ENCODE results near the gene SIAH1.

DNA sequence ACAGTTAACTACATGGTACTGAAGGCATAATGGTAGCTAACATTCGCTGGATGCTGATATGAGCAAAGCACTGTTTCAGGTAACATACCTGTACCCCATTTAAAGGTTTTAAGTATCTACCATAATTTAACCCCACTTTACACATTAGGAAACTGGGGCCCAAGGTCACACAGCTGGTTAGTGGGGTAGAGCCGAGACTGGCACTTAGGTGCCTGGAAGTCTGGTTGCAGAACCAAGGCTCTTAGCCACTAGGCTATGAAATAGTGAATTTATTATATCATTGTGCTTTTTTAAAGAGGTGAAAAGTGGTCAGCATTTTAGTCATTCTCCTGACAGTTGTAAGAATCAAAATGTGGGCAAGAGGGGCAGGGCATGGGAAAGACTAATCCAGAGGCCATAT lies 25.2 kb downstream of the SIAH1 start:
- no peak for TF ChIP-seq POLR2A (IDR thresholded peaks at IDR 0.05)
- TF ChIP-seq, protein P1, sequence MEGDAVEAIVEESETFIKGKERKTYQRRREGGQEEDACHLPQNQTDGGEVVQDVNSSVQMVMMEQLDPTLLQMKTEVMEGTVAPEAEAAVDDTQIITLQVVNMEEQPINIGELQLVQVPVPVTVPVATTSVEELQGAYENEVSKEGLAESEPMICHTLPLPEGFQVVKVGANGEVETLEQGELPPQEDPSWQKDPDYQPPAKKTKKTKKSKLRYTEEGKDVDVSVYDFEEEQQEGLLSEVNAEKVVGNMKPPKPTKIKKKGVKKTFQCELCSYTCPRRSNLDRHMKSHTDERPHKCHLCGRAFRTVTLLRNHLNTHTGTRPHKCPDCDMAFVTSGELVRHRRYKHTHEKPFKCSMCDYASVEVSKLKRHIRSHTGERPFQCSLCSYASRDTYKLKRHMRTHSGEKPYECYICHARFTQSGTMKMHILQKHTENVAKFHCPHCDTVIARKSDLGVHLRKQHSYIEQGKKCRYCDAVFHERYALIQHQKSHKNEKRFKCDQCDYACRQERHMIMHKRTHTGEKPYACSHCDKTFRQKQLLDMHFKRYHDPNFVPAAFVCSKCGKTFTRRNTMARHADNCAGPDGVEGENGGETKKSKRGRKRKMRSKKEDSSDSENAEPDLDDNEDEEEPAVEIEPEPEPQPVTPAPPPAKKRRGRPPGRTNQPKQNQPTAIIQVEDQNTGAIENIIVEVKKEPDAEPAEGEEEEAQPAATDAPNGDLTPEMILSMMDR (IDR thresholded peaks at IDR 0.05) = no peak
